CD4-positive, alpha-beta T cell treated with Interleukin-21 for 1 hour (primary cell): ENCODE results near the gene PSMD14.

Experiments used
- DNase-seq: peaks from one replicate; pipeline ENCODE4 v3.0.0-alpha.2; 2020

Gene PSMD14

GRCh38 chr2:161420406-161421074 lies 112.3 kb downstream of the PSMD14 start:
- DNase-seq: no peak

DNA sequence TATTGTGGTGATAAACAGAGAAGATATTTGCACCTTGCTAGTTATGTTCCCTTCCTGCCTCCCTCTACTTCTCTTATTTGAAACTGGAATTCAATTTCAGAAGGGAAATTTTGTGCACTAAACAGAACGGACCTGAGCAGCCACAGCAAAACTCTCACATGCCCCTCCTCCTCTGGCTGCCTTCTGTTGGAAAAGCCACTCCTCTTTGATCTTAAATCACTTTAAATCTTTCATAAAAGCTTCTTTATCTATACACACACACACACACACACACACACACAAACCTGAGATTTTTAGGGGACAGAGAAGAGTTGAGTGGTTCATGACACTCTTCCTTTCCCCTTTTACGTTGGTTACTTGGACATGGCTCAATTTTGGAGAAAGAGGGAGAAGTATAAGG lies 113.5 kb downstream of the PSMD14 start:
- DNase-seq: no peak

GRCh38 chr2:161422816-161423403 lies 114.7 kb downstream of the PSMD14 start:
- DNase-seq: no peak

DNA sequence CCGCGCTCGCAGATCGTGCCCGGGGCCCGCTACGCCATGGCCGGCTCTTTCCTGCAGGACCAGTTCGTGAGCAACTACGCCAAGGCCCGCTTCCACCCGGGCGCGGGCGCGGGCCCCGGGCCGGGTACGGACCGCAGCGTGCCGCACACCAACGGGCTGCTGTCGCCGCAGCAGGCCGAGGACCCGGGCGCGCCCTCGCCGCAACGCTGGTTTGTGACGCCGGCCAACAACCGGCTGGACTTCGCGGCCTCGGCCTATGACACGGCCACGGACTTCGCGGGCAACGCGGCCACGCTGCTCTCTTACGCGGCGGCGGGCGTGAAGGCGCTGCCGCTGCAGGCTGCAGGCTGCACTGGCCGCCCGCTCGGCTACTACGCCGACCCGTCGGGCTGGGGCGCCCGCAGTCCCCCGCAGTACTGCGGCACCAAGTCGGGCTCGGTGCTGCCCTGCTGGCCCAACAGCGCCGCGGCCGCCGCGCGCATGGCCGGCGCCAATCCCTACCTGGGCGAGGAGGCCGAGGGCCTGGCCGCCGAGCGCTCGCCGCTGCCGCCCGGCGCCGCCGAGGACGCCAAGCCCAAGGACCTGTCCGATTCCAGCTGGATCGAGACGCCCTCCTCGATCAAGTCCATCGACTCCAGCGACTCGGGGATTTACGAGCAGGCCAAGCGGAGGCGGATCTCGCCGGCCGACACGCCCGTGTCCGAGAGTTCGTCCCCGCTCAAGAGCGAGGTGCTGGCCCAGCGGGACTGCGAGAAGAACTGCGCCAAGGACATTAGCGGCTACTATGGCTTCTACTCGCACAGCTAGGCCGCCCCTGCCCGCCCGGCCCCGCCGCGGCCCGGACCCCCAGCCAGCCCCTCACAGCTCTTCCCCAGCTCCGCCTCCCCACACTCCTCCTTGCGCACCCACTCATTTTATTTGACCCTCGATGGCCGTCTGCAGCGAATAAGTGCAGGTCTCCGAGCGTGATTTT lies 115.5 kb downstream of the PSMD14 start:
- no peak for DNase-seq

GRCh38 chr2:161424394-161424769 lies 116.2 kb downstream of the PSMD14 start:
- no peak for DNase-seq

DNA sequence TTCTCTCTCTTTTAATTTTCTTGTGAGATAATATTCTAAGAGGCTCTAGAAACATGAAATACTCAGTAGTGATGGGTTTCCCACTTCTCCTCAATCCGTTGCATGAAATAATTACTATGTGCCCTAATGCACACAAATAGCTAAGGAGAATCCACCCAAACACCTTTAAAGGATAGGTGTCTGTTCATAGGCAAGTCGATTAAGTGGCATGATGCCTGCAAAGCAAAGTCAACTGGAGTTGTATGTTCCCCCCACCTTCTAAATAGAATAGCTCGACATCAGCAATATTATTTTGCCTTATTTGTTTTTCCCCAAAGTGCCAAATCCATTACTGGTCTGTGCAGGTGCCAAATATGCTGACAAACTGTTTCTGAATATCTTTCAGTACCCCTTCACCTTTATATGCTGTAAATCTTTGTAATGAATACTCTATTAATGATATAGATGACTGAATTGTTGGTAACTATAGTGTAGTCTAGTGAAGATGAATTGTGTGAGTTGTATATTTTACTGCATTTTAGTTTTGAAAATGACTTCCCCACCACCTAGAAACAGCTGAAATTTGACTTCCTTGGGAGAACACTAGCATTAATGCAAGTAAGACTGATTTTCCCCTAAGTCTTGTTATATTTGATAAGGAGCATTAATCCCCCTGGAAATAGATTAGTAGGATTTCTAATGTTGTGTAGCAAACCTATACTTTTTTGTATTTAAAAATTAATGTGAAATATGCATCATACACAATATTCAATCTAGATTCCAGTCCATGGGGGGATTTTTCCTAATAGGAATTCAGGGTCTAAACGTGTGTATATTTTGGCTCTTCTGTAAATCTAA lies 116.9 kb downstream of the PSMD14 start:
- DNase-seq: no peak

GRCh38 chr2:161425728-161426454 lies 117.7 kb downstream of the PSMD14 start:
- DNase-seq: no peak

DNA sequence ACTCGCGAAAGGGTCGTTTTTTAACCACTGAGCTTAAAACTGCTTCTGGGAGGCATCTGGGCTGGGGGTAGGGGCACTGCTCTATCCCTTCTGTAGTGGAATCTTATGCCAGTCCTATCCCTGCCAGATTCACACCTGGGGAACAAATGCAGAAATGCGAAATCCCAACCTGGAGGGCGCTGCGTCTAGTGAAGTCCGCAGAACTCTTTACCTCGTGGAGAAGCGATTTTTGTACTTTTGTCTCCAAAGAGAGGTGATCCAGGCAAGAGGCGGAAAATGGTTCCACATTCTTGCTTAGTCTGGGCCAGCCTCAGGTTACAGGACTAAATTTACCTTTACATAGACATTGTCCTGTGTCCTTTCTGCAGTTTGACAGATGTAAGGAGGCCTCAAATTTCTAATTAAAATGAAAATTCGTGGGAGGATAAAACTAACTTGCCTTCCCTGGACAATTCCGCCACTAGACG lies 118.3 kb downstream of the PSMD14 start:
- no peak for DNase-seq

GRCh38 chr2:161426922-161427663 lies 118.9 kb downstream of the PSMD14 start:
- no peak for DNase-seq

GRCh38 chr2:161427664-161428587 lies 119.7 kb downstream of the PSMD14 start:
- no peak for DNase-seq

GRCh38 chr2:161430386-161430785 lies 122.2 kb downstream of the PSMD14 start:
- no peak for DNase-seq

- no peak for DNase-seq
These were observed 123.9 kb downstream of the PSMD14 start for GRCh38 chr2:161432107-161432506.

- no peak for DNase-seq
These were observed 125.9 kb downstream of the PSMD14 start for GRCh38 chr2:161434118-161434517.

DNA sequence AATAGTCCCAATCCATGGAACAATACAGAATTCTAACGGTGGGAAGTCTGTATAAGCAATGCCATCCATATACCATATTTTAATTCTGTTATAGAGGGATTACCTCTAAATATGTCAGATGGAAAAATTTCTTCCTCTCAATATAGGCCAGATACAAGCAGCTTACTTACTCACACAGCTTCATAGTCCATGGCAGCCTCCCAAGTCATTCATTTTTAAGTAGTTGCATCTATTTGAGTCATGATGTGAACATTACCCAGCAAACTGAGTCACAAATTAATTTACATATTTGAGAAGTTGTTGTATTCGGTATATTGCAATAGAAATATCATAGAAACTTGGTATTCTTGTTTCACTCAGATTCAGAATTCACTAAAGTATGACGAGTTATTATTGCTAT lies 128.2 kb downstream of the PSMD14 start:
- no peak for DNase-seq

DNA sequence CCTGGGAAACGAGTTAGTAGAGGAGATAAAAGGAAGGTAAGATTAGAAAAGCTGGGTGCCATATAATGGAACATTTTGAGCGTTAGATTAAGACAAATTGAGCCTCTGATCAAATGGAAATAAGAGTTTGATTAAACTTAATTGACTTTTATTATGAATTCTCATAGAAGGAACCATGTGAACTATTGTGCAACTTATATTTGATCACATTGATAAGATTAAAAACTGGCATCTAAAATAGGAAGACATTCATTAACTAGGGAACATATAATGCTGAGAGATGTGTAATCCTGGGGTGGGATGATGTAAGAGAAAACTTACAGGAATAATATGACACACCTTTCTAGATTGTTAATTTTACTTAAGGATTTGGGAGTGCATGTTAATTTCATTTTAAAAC lies 130.4 kb downstream of the PSMD14 start:
- no peak for DNase-seq

GRCh38 chr2:161445097-161445496 lies 136.9 kb downstream of the PSMD14 start:
- no peak for DNase-seq

- DNase-seq: no peak
These were observed 140.2 kb downstream of the PSMD14 start for GRCh38 chr2:161448431-161448830.
